ENCODE data around the gene NDUFV1. TPM values are rescaled to one million over a fixed set of nuclear protein-coding genes. Genes with fewer than 3 reads are reported as not detected.

The NDUFV1 gene
- total and polyA plus RNA-seq, 4 donors = 83.6 to 172 (median 163) TPM

GRCh38 chr11:67649634-67650510 is 43.1 kb downstream of the NDUFV1 start:
- H3K4me3 ChIP-seq (ENCODE audit: low read depth in 1 of 3, low read length in 3 of 3) = peak overlapping the region; percentile 58 to 87 (median 84)
- H3K9me3 ChIP-seq (ENCODE audit: control insufficient read depth in 4 of 4, low read length in 3 of 4) = no peaks in the 10 kb centered on the region
- TF ChIP-seq NR2F2 (IDR thresholded peaks at IDR 0.05) (no peak), REST (IDR thresholded peaks at IDR 0.05) (no peak), YY1 (IDR thresholded peaks at IDR 0.05) (no peak), JUND (IDR thresholded peaks at IDR 0.05) (no peak), GABPA (IDR thresholded peaks at IDR 0.05 in 1 of 2, conservative IDR thresholded peaks at IDR 0.05 in 1 of 2) (no peak), CTCF (IDR thresholded peaks at IDR 0.05; ENCODE audit: low read depth, low read length, missing input control) (no peak), EGR1 (IDR thresholded peaks at IDR 0.05; ENCODE audit: low read depth in 2 of 2) (no peak), MAX (IDR thresholded peaks at IDR 0.05) (no peak), SP1 (IDR thresholded peaks at IDR 0.05) (no peak), FOXA1 (IDR thresholded peaks at IDR 0.05) (no peak), ATF3 (IDR thresholded peaks at IDR 0.05) (no peak), HNF4A (conservative IDR thresholded peaks at IDR 0.05) (no peak), RXRA (IDR thresholded peaks at IDR 0.05) (no peak)
- 77% methylated on average over 22 of the region's 22 CpGs for WGBS
- peak overlapping the region in 1 of 2 donors; percentile 66 for H3K9ac ChIP-seq (ENCODE audit: low read depth in 1 of 2, low read length in 2 of 2)
- H3K4me1 ChIP-seq (ENCODE audit: control insufficient read depth in 4 of 4, insufficient read depth in 4 of 4, low read length in 3 of 4) = peaks cover 2 to 20% (median 11%) of the 10 kb centered on the region in 4 donors
- H3K27me3 ChIP-seq (ENCODE audit: control insufficient read depth in 4 of 4, insufficient read depth in 4 of 4, low read length in 3 of 4) = no peaks in the 10 kb centered on the region
- no peak for DNase-seq (ENCODE audit: low spot score)
- no peaks in the 10 kb centered on the region for H3K36me3 ChIP-seq (ENCODE audit: control insufficient read depth in 4 of 4, insufficient read depth in 3 of 4, low read depth in 1 of 4, low read length in 3 of 4)
- peak overlapping the region; percentile 81 to 94 for H3K27ac ChIP-seq (ENCODE audit: low read depth in 1 of 2, low read length in 2 of 2)

- no peak for DNase-seq (ENCODE audit: low spot score)
- TF ChIP-seq MAX (IDR thresholded peaks at IDR 0.05) (no peak), HNF4G (IDR thresholded peaks at IDR 0.05) (no peak), YY1 (IDR thresholded peaks at IDR 0.05) (no peak), HNF4A (conservative IDR thresholded peaks at IDR 0.05) (no peak), REST (IDR thresholded peaks at IDR 0.05) (no peak), ZBTB33 (IDR thresholded peaks at IDR 0.05) (no peak), RXRA (IDR thresholded peaks at IDR 0.05) (no peak), ATF3 (IDR thresholded peaks at IDR 0.05) (no peak), JUND (IDR thresholded peaks at IDR 0.05) (no peak), FOXA1 (IDR thresholded peaks at IDR 0.05) (no peak)
These were observed 45.4 kb downstream of the NDUFV1 start for GRCh38 chr11:67651976-67652781.

More at GRCh38 chr11:67651976-67652781, 45.4 kb downstream of the NDUFV1 start:
- no peak overlapping the region for H3K4me3 ChIP-seq (ENCODE audit: low read depth in 1 of 3, low read length in 3 of 3)
- no peaks in the 10 kb centered on the region for H3K36me3 ChIP-seq (ENCODE audit: control insufficient read depth in 4 of 4, insufficient read depth in 3 of 4, low read depth in 1 of 4, low read length in 3 of 4)
- no peaks in the 10 kb centered on the region for H3K27me3 ChIP-seq (ENCODE audit: control insufficient read depth in 4 of 4, insufficient read depth in 4 of 4, low read length in 3 of 4)
- H3K9me3 ChIP-seq (ENCODE audit: control insufficient read depth in 4 of 4, low read length in 3 of 4) = no peaks in the 10 kb centered on the region
- WGBS = 67% methylated on average over 13 of the region's 13 CpGs
- no peak overlapping the region for H3K9ac ChIP-seq (ENCODE audit: low read depth in 1 of 2, low read length in 2 of 2)
- no peak overlapping the region for H3K27ac ChIP-seq (ENCODE audit: low read depth in 1 of 2, low read length in 2 of 2)
- H3K4me1 ChIP-seq (ENCODE audit: control insufficient read depth in 4 of 4, insufficient read depth in 4 of 4, low read length in 3 of 4) = peaks cover 2 to 20% (median 11%) of the 10 kb centered on the region in 4 donors

All from liver (tissue), 9 donors.